NB4 (cell line): ENCODE results near the gene TYRP1.

Experiments used
- DNase-seq: peaks from one replicate; pipeline ENCODE4 v3.0.0; 2010; ENCODE audit warnings: low read depth
- H3K4me3 ChIP-seq: one replicate; pipeline ENCODE4 v1.5.1; 2011; ENCODE audit warnings: mild to moderate bottlenecking, low read depth, low read length, moderate library complexity
- MAX ChIP-seq: IDR thresholded peaks from 2 replicates; pipeline ENCODE4 v1.6.1; 2011; ENCODE audit warnings: low read depth, low read length
- MYC ChIP-seq: IDR thresholded peaks from 2 replicates; pipeline ENCODE4 v1.6.1; 2011; ENCODE audit warnings: low read depth, low read length
- POLR2A ChIP-seq: IDR thresholded peaks from 2 replicates; pipeline ENCODE4 v1.6.1; 2011; ENCODE audit warnings: mild to moderate bottlenecking; ENCODE audit not compliant: insufficient read length; ENCODE audit errors: extremely low read depth
- TF ChIP-seq, protein P1 (sequence below): IDR thresholded peaks from one replicate; pipeline ENCODE4 v1.5.1; 2012; ENCODE audit warnings: low read depth, low read length

The TYRP1 gene

GRCh38 chr9:12715268-12715667 is 22.1 kb downstream of the TYRP1 start:
- TF ChIP-seq, protein P1, sequence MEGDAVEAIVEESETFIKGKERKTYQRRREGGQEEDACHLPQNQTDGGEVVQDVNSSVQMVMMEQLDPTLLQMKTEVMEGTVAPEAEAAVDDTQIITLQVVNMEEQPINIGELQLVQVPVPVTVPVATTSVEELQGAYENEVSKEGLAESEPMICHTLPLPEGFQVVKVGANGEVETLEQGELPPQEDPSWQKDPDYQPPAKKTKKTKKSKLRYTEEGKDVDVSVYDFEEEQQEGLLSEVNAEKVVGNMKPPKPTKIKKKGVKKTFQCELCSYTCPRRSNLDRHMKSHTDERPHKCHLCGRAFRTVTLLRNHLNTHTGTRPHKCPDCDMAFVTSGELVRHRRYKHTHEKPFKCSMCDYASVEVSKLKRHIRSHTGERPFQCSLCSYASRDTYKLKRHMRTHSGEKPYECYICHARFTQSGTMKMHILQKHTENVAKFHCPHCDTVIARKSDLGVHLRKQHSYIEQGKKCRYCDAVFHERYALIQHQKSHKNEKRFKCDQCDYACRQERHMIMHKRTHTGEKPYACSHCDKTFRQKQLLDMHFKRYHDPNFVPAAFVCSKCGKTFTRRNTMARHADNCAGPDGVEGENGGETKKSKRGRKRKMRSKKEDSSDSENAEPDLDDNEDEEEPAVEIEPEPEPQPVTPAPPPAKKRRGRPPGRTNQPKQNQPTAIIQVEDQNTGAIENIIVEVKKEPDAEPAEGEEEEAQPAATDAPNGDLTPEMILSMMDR = no peak
- TF ChIP-seq POLR2A (no peak), MAX (no peak), MYC (no peak)
- no peak for DNase-seq
- no peak overlapping the region for H3K4me3 ChIP-seq

DNA sequence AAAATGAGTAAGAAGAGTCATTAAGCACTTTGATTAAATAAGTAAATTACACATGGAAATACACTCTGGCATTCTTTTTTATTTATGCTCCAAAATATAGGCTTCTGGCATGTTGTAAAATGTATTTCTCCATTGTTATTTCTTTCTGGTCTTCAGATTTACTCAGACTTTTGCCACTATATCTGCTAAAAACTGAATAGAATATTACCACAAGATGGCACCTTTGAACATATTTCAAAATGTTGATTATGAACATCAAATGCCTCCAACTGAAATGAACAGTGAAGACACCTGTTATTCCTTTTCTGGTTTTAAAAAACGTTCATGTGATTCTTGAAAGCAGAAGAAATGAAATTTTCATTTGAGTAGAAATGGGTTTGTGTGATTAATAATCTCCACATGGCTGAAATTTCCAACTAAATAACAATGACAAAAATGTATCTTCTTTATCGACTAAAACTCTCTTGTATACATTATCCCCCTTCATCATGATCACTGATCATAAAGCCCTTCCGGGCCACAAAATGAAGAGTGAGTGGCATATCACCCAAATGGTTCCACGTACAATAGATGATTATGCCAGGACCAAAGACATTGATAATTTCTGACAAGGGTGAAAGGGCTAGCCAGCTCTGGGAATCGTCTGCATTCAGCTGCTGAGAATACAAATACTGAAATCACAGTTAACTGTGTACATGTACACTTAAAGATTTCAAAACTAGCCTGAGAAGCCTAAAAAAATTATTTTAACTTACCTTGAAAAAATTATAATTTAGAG is 23.8 kb downstream of the TYRP1 start:
- H3K4me3 ChIP-seq = no peak overlapping the region
- TF ChIP-seq, protein P1 = no peak
- TF ChIP-seq MYC (no peak), POLR2A (no peak), MAX (no peak)
- DNase-seq = no peak

DNA sequence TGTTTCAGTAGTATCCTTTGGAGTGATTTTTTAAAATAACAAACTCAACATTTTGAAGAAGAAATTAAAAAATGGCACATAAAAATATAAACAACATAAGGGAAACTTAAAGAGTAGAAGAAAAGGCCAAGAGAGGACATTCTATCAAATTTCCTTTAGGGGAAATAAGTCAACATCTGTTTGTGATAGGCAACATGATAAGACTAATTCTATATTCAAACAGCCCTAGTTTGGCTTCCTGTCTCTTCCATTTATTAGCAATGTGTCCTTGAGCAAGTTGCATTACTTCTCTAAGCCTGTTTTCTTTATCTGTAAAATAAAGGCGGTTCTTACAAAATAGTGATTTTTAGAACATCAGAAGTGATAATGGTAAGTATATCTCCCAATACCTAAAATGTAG is 24.7 kb downstream of the TYRP1 start:
- DNase-seq = no peak
- H3K4me3 ChIP-seq = no peak overlapping the region
- TF ChIP-seq MAX (no peak), MYC (no peak), POLR2A (no peak)
- TF ChIP-seq, protein P1 = no peak

GRCh38 chr9:12718482-12719026 is 25.4 kb downstream of the TYRP1 start:
- H3K4me3 ChIP-seq = no peak overlapping the region
- no peak for DNase-seq
- TF ChIP-seq, protein P1 = no peak
- TF ChIP-seq POLR2A (no peak), MAX (no peak), MYC (no peak)

DNA sequence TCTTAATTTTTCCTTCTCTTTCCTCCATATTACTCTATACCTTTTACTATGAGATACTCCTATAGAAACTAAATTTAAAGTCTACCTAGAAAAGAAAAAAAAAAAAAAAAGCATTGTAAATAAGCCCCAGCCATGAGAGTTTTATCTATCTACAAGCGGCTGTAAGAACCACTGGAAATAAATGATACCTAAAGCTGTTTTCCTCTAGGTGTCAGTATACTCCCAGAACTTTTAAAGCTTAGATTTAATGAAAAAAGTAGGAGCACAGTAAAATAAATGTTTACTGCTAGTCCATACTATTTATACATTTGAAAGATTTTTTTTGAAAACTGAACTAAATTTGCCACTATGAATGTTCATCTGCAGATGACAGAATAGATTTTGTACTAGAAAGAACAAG is 26.2 kb downstream of the TYRP1 start:
- no peak for TF ChIP-seq POLR2A
- no peak for TF ChIP-seq MAX
- TF ChIP-seq, protein P1 = peak; percentile 33
- no peak for TF ChIP-seq MYC
- DNase-seq = peak; percentile 41
- H3K4me3 ChIP-seq = no peak overlapping the region
